Body of pancreas (tissue), 4 donors: ENCODE measurements around the gene TMEM238L.

Source experiments
- POLR2A ChIP-seq, 3 donors: fragments of 450-650 bp; IDR thresholded peaks; one replicate each; pipeline ENCODE4 v1.6.1; 2016; ENCODE audit warnings: antibody characterized with exemption in 3 of 3, mild to moderate bottlenecking in 2 of 3
- TF ChIP-seq, protein P1 (sequence below), 7 experiments: fragments of 450-650 bp in 4 of 7; fragments of 200-600 bp in 3 of 7; sonication (generic) in 3 of 7; IDR thresholded peaks; one replicate each; pipeline ENCODE4 v1.5.1; 2016 to 2019; ENCODE audit warnings: antibody characterized with exemption in 7 of 7

DNA sequence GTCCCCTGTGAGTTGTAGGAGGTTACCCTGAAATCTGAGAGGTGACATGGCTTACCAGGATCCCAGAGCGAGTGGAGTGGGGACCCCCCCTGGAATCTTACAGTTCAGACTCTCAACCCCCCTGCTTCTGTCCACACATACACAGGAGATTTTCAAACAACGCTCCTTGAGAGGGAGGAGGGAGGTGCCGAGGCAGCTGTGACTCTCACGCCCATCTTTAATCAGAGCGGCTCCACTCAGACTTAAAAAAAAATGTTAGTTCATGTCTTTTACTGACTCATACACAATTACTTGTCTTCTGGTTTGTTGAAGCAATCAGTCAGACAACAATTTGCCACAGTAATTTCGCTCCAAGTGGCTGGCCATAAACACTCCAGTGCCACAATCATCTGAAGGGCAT lies 58.7 kb downstream of the TMEM238L start:
- TF ChIP-seq POLR2A (IDR thresholded peaks at IDR 0.05): no peak
- TF ChIP-seq, protein P1, sequence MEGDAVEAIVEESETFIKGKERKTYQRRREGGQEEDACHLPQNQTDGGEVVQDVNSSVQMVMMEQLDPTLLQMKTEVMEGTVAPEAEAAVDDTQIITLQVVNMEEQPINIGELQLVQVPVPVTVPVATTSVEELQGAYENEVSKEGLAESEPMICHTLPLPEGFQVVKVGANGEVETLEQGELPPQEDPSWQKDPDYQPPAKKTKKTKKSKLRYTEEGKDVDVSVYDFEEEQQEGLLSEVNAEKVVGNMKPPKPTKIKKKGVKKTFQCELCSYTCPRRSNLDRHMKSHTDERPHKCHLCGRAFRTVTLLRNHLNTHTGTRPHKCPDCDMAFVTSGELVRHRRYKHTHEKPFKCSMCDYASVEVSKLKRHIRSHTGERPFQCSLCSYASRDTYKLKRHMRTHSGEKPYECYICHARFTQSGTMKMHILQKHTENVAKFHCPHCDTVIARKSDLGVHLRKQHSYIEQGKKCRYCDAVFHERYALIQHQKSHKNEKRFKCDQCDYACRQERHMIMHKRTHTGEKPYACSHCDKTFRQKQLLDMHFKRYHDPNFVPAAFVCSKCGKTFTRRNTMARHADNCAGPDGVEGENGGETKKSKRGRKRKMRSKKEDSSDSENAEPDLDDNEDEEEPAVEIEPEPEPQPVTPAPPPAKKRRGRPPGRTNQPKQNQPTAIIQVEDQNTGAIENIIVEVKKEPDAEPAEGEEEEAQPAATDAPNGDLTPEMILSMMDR (IDR thresholded peaks at IDR 0.05): no peak
